GM23248 (cell line): Measurements from ENCODE around the gene RBM4B.

Experiments used
- EZH2 ChIP-seq: fragments of 200-600 bp; sonication (generic); IDR thresholded peaks from 2 replicates; pipeline ENCODE4 v1.6.1; 2018; ENCODE audit warnings: antibody characterized with exemption, mild to moderate bottlenecking; ENCODE audit not compliant: insufficient read depth, poor library complexity, severe bottlenecking
- EZH2phosphoT487 ChIP-seq: fragments of 200-600 bp; sonication (generic); IDR thresholded peaks from 2 replicates; pipeline ENCODE4 v1.6.1; 2018; ENCODE audit warnings: antibody characterized with exemption, moderate library complexity, mild to moderate bottlenecking, low read depth; ENCODE audit not compliant: insufficient read depth

DNA sequence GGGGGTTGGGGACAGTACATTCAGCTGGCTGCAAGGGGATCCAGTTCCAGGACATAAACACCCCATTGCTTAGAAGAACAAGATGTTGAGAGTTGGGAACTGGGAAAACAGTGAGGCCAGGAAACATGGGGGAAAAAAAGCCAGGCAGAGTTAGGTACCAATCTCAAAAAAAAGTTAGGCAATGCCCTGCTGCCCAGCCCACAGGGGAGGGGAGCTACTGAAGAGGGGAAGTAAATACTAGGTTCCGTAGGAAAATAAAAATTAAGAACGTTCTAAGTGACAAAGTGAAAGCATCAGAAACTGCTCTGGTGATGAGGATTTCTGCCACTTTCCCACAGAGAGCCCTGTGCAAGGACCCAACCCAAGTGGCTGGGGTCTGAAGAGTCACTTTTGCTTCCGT lies 39.3 kb upstream of the RBM4B start:
- no peak for TF ChIP-seq EZH2phosphoT487
- TF ChIP-seq EZH2, result no peak
